HG03280 (cell line): ENCODE measurements around the gene FMNL2.

Experiments used
- ATAC-seq: cut with Tn5 transposase; IDR thresholded peaks from one replicate; pipeline ENCODE4 v1.9.1; 2021; ENCODE audit warnings: mild to moderate bottlenecking, moderate library complexity; ENCODE audit not compliant: unreplicated experiment

FMNL2 gene

GRCh38 chr2:152632736-152633135, 297.8 kb downstream of the FMNL2 start:
- no peak for ATAC-seq

DNA sequence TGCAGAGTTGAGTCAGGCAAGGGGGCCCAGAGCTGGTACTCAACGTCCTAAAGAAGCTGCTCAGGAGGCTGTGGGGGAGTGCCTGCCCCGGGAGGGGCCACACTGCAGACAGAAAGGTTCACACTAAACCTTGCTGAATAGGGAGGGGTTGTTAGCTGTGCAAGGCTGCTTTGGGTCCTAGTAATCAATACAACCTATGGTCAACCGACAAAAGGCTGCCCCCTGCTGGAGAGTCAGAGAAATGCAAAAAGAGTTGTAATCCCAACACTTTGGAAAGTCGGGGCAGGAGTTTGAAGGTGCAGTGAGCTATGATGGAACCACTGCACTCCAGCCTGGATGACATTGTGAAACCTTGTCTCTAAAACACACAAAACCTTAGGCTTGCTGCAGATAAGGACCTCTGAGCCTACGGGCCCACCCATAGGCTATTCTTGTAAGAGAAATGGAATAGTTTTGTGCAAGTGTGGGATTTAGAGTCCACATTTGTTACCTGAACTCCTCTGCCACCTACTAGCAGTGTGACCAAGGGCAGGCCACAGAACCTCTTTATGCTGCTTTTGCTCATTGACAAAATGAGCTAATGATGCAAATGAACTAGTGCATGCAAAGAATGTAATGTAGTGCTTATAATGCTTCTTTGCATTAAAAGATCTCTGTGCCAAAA, 300.8 kb downstream of the FMNL2 start:
- ATAC-seq = peak; percentile 68

DNA sequence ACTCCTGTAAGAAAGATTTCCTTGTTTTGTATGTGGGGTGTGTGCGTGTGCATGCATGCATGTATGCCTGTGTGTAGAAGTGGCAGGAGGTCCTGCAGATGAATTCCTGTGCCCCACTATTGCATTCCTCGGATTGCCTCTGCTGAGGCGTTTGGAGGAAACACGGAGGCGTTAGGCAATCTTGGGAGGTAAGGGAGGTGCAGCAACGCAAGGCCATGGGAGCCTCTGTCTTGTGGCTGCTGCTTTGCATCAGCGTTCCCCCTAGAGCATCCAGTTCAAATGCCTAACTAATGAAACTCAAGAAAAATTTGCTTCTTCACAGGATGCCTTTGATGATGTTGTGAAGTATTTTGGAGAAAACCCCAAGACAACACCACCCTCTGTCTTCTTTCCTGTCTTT, 302.3 kb downstream of the FMNL2 start:
- ATAC-seq = no peak

- ATAC-seq = no peak
Measured at GRCh38 chr2:152638056-152638455, 303.1 kb downstream of the FMNL2 start.

- ATAC-seq = no peak
Measured at GRCh38 chr2:152638590-152638989, 303.6 kb downstream of the FMNL2 start.

- ATAC-seq = no peak
Measured at GRCh38 chr2:152644189-152644873, 309.4 kb downstream of the FMNL2 start.

- ATAC-seq = no peak
Measured at GRCh38 chr2:152646264-152646663, 311.3 kb downstream of the FMNL2 start.

GRCh38 chr2:152646775-152647174, 311.8 kb downstream of the FMNL2 start:
- ATAC-seq = no peak

DNA sequence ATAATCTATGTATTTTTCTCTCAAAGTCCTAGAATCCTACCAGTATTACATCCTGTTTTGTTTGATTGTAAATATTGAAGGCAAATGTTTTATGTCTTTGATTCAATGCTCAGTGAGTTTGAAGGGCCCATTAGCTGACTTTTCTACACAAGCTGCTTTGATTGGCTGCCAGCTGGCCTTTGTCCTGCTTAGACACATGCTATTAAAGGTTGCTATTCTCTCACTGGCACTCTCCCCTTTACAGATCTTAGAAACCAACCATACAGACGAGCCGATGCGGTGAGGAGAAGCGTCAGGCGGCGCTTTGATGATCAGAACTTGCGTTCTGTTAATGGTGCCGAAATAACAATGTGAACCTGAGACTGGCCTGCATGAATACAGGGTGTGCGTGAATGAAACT, 312.6 kb downstream of the FMNL2 start:
- no peak for ATAC-seq

DNA sequence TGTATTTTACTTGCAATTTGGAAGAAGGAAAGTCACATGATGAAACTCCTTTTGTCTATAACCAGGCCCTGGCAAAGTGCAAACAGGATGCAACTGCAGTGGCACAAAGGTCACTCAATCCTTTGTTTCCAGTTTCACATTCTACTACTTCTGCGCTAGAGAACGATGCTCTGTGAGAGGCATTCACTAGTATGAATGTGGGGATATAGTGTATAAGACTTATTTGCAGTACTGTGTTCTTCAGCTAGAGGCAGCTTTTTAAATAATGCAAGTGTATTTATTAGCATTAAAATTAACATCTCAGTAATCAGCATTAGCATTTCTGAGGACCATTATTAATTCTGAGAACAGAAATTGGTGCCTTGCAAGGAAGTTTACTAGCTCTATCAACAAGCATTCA, 313.4 kb downstream of the FMNL2 start:
- ATAC-seq = no peak

GRCh38 chr2:152649997-152650396, 315.0 kb downstream of the FMNL2 start:
- ATAC-seq = no peak

DNA sequence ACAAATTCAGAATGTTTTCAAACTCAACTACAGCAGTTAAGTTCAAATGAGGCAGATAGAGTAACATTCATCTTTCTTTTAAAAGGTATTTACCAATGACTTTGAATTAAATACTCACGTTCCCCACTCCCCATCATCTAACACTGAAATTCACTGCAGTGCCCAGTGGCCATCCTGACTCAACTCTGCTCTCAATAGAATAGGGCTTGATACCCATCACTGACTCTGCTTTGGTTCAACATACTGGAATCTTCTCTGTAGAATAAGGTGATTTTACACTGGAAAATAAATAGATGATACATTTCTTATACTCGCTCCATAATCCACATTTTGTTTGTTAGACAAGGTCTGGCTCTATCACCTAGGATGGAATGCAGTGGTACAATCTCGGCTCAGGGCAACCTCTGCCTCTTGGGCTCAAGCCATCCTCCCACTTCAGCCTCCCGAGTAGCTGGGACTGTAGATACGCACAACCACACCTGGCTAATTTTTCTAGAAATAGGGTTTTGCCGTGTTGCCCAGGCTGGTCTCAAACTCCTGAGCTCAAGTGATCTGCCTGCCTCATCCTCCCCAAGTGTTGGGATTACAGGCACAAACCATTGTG, 315.9 kb downstream of the FMNL2 start:
- ATAC-seq = no peak

DNA sequence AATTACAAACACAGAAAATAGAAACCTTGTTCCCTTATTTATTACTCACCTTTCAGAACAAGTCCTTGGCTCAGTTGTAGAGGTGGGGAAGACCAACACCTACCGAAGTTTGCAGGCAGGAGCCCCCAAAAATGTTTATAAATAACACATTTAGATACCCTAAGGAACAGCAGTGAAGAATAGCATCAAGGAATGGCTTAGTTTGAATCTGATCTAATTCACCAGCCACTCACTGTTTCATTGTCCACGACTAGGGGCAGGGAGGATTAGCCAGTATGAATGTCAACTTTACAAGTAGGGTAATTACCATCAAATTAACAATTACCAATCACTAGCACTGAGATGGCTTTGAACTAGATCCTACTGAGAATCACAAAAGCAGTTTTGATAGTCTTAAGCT, 316.9 kb downstream of the FMNL2 start:
- no peak for ATAC-seq

GRCh38 chr2:152655880-152656279, 320.9 kb downstream of the FMNL2 start:
- no peak for ATAC-seq

DNA sequence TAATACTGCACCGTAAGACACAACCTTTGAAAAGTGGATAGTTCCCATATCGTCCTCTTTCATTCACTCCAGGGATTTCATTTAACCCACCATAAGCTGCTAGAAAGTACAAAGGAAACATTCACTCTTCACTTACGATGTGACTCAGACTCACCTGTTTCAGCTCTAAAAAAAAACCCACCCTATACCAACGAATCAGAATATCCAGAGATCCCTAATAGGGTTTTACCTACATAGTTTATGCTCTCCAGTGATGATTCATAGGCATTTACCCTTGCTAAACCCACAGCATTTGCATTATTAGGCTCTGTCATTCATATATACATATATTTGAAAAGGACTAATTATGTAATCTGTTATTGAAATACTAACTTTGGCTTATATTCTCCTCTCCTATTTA, 322.1 kb downstream of the FMNL2 start:
- peak; percentile 43 for ATAC-seq

- ATAC-seq = no peak
Measured at GRCh38 chr2:152658221-152658620, 323.2 kb downstream of the FMNL2 start.

- ATAC-seq = no peak
Measured at GRCh38 chr2:152661076-152661475, 326.1 kb downstream of the FMNL2 start.

GRCh38 chr2:152664725-152665124, 329.8 kb downstream of the FMNL2 start:
- no peak for ATAC-seq

DNA sequence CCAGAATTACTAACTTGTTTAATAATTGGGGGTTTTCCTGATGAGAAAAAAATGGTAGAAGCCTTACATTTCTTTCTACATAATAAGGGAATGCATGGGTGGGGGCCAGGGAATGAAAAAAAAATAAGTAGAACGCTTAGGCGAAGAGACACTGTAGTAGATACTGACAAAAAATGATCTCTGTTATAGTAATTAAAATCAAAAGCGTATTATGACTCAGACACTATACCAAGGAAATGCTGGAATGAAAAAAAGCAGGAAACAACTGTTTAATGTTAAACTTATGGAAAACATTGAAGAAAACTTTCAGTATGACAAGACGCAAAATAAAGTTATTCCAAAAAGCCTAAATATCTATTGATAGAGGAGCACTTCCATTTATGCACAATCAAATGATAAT, 339.4 kb downstream of the FMNL2 start:
- no peak for ATAC-seq

DNA sequence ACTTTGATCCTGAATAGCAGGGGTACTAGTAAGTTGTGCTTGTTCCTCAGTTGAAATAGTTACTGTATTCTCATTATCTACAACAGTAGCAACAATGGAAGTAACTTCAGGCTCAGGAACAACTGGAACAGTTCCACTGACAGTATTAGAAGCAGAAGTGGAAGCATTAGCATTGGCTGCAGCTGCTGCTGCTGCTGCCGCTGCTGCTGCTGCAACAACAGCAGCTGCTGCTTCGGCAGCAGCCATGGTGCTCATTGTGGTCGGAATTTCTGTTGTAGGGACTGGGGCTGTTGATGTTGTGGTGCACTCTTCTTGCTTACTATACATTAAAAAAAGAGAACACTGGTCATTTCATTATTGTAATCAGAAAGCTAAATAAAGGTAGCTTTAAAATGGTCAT, 341.5 kb downstream of the FMNL2 start:
- no peak for ATAC-seq

- ATAC-seq = no peak
Measured at GRCh38 chr2:152678808-152679207, 343.8 kb downstream of the FMNL2 start.

GRCh38 chr2:152682663-152683062, 347.7 kb downstream of the FMNL2 start:
- ATAC-seq = no peak
